ENCODE results near the gene DUSP12. TPM values are rescaled to one million over a fixed set of nuclear protein-coding genes. Genes with fewer than 3 reads are reported as not detected.

DUSP12 gene
- total RNA-seq, 1 experiment from 2014 or later, result 29.4 TPM

DNA sequence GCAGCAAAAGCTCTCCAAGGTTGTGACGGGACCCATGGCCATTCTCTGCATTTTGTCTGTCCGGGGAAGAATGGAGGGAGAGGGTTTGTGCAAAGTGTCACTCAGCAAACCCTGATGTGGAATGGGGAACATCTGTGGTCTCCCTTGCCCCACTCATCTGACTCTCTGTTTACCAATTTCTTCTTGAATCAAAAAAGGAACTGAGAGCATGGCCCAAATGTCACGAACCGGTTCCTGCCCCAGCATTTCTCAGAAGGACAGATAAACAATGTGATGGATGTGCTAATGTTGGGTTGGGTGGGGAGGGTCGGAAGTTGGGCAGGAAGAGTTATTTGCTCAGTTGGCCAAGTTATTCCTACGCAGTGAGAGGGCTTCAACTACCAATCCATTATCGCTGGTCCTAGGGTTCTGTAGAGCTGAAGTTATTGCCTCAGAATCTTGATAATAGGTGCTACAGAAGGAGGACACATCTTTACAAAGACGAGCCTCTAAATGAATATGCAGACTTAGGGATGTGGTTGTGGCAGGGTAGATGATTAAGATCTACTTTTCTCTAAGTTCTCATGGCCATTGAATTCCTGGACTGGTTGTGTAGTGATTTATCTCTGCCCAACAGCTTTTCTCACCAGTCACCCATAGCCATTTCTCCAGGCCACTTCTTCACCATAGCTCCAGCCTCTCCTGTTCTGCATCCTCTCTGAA, 9.6 kb upstream of the DUSP12 start:
- Mint-ChIP-seq H3K36me3 (no peaks in the 10 kb centered on the region), H3K4me1 (peaks cover 39% of the 10 kb centered on the region), H3K4me3 (no peak overlapping the region), H3K27me3 (ENCODE audit: low read depth) (0 out of 2 replicates have a peak, but pooled peaks cover under 1% of the 10 kb centered on the region), H3K27ac (no peak overlapping the region), H3K9me3 (no peaks in the 10 kb centered on the region)
- TF ChIP-seq NR1H2 (CRISPR knock-in tag; IDR thresholded peaks at IDR 0.05), result no peak
- no peak for TF ChIP-seq EMX1 (CRISPR knock-in tag; IDR thresholded peaks at IDR 0.05)
- TF ChIP-seq NR2C2 (CRISPR knock-in tag; IDR thresholded peaks at IDR 0.05), result no peak
- TF ChIP-seq FOXK1 (CRISPR knock-in tag; IDR thresholded peaks at IDR 0.05), result no peak
- TF ChIP-seq ZNF512 (CRISPR knock-in tag; IDR thresholded peaks at IDR 0.05; ENCODE audit: borderline replicate concordance), result no peak
- TF ChIP-seq E2F5 (CRISPR knock-in tag; IDR thresholded peaks at IDR 0.05), result no peak
- no peak for TF ChIP-seq FOXP4 (CRISPR knock-in tag; IDR thresholded peaks at IDR 0.05)
- TF ChIP-seq SMAD4 (CRISPR knock-in tag; IDR thresholded peaks at IDR 0.05), result no peak
- TF ChIP-seq CREB1 (CRISPR knock-in tag; IDR thresholded peaks at IDR 0.05), result no peak
- no peak for TF ChIP-seq CBFB (CRISPR knock-in tag; IDR thresholded peaks at IDR 0.05; ENCODE audit: low read depth)
- TF ChIP-seq HMGA2 (CRISPR knock-in tag; IDR thresholded peaks at IDR 0.05), result no peak
- TF ChIP-seq, protein P1, sequence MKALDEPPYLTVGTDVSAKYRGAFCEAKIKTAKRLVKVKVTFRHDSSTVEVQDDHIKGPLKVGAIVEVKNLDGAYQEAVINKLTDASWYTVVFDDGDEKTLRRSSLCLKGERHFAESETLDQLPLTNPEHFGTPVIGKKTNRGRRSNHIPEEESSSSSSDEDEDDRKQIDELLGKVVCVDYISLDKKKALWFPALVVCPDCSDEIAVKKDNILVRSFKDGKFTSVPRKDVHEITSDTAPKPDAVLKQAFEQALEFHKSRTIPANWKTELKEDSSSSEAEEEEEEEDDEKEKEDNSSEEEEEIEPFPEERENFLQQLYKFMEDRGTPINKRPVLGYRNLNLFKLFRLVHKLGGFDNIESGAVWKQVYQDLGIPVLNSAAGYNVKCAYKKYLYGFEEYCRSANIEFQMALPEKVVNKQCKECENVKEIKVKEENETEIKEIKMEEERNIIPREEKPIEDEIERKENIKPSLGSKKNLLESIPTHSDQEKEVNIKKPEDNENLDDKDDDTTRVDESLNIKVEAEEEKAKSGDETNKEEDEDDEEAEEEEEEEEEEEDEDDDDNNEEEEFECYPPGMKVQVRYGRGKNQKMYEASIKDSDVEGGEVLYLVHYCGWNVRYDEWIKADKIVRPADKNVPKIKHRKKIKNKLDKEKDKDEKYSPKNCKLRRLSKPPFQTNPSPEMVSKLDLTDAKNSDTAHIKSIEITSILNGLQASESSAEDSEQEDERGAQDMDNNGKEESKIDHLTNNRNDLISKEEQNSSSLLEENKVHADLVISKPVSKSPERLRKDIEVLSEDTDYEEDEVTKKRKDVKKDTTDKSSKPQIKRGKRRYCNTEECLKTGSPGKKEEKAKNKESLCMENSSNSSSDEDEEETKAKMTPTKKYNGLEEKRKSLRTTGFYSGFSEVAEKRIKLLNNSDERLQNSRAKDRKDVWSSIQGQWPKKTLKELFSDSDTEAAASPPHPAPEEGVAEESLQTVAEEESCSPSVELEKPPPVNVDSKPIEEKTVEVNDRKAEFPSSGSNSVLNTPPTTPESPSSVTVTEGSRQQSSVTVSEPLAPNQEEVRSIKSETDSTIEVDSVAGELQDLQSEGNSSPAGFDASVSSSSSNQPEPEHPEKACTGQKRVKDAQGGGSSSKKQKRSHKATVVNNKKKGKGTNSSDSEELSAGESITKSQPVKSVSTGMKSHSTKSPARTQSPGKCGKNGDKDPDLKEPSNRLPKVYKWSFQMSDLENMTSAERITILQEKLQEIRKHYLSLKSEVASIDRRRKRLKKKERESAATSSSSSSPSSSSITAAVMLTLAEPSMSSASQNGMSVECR (CRISPR knock-in tag; IDR thresholded peaks at IDR 0.05; ENCODE audit: borderline replicate concordance), result no peak
- TF ChIP-seq, protein P2, sequence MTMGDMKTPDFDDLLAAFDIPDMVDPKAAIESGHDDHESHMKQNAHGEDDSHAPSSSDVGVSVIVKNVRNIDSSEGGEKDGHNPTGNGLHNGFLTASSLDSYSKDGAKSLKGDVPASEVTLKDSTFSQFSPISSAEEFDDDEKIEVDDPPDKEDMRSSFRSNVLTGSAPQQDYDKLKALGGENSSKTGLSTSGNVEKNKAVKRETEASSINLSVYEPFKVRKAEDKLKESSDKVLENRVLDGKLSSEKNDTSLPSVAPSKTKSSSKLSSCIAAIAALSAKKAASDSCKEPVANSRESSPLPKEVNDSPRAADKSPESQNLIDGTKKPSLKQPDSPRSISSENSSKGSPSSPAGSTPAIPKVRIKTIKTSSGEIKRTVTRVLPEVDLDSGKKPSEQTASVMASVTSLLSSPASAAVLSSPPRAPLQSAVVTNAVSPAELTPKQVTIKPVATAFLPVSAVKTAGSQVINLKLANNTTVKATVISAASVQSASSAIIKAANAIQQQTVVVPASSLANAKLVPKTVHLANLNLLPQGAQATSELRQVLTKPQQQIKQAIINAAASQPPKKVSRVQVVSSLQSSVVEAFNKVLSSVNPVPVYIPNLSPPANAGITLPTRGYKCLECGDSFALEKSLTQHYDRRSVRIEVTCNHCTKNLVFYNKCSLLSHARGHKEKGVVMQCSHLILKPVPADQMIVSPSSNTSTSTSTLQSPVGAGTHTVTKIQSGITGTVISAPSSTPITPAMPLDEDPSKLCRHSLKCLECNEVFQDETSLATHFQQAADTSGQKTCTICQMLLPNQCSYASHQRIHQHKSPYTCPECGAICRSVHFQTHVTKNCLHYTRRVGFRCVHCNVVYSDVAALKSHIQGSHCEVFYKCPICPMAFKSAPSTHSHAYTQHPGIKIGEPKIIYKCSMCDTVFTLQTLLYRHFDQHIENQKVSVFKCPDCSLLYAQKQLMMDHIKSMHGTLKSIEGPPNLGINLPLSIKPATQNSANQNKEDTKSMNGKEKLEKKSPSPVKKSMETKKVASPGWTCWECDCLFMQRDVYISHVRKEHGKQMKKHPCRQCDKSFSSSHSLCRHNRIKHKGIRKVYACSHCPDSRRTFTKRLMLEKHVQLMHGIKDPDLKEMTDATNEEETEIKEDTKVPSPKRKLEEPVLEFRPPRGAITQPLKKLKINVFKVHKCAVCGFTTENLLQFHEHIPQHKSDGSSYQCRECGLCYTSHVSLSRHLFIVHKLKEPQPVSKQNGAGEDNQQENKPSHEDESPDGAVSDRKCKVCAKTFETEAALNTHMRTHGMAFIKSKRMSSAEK (CRISPR knock-in tag; IDR thresholded peaks at IDR 0.05; ENCODE audit: borderline replicate concordance), result no peak
- TF ChIP-seq ZNF138 (CRISPR knock-in tag; conservative IDR thresholded peaks at IDR 0.05), result no peak
- no peak for TF ChIP-seq PREB (CRISPR knock-in tag; IDR thresholded peaks at IDR 0.05; ENCODE audit: borderline replicate concordance)
- TF ChIP-seq FOXJ3 (CRISPR knock-in tag; IDR thresholded peaks at IDR 0.05; ENCODE audit: borderline replicate concordance), result no peak
- DNase-seq (ENCODE audit: low spot score) (no peak), ATAC-seq (no peak)
- ChIA-PET POLR2A (no interaction called here), CTCF (interaction anchor here (0.6 to 3.2 kb wide), 8 partner anchors 9 to 256 kb away, joined by 3 to 24 read pairs (median 10); partner anchors contain the start of gene DUSP12)
